GM18861 (cell line): ENCODE data around the gene HHAT.

ENCODE experiments used
- ATAC-seq: cut with Tn5 transposase; IDR thresholded peaks from one replicate; pipeline ENCODE4 v1.9.1; 2021; ENCODE audit not compliant: unreplicated experiment

The HHAT gene

GRCh38 chr1:210437111-210437510 lies 108.4 kb downstream of the HHAT start:
- ATAC-seq = no peak

GRCh38 chr1:210437781-210438180 lies 109.1 kb downstream of the HHAT start:
- ATAC-seq = no peak

- ATAC-seq = no peak
These were observed 110.5 kb downstream of the HHAT start for GRCh38 chr1:210438928-210439841.

- no peak for ATAC-seq
These were observed 111.4 kb downstream of the HHAT start for GRCh38 chr1:210440081-210440480.

GRCh38 chr1:210441028-210441427 lies 112.3 kb downstream of the HHAT start:
- no peak for ATAC-seq

- ATAC-seq = no peak
These were observed 116.8 kb downstream of the HHAT start for GRCh38 chr1:210445485-210445884.

GRCh38 chr1:210445931-210446330 lies 117.2 kb downstream of the HHAT start:
- no peak for ATAC-seq

GRCh38 chr1:210446479-210446878 lies 117.8 kb downstream of the HHAT start:
- no peak for ATAC-seq

GRCh38 chr1:210447456-210448057 lies 118.9 kb downstream of the HHAT start:
- no peak for ATAC-seq

- no peak for ATAC-seq
These were observed 119.7 kb downstream of the HHAT start for GRCh38 chr1:210448297-210448892.

GRCh38 chr1:210455840-210456603 lies 127.3 kb downstream of the HHAT start:
- ATAC-seq = no peak

- ATAC-seq = no peak
These were observed 128.1 kb downstream of the HHAT start for GRCh38 chr1:210456731-210457255.

GRCh38 chr1:210457568-210457967 lies 128.9 kb downstream of the HHAT start:
- no peak for ATAC-seq

- no peak for ATAC-seq
These were observed 135.9 kb downstream of the HHAT start for GRCh38 chr1:210464519-210465039.

GRCh38 chr1:210465150-210465549 lies 136.4 kb downstream of the HHAT start:
- ATAC-seq = no peak

GRCh38 chr1:210467440-210468043 lies 138.8 kb downstream of the HHAT start:
- no peak for ATAC-seq

GRCh38 chr1:210469441-210469840 lies 140.7 kb downstream of the HHAT start:
- ATAC-seq = no peak

- ATAC-seq = no peak
These were observed 146.6 kb downstream of the HHAT start for GRCh38 chr1:210475321-210475720.

GRCh38 chr1:210475806-210476205 lies 147.1 kb downstream of the HHAT start:
- no peak for ATAC-seq

GRCh38 chr1:210476730-210477129 lies 148.0 kb downstream of the HHAT start:
- no peak for ATAC-seq
